HG03575 (cell line): Measurements from ENCODE around the gene STAG2.
"Not testable (repeated sequence)": the region's sequence is repeated elsewhere in the genome, so short reads cannot be mapped to it uniquely, and the experiment has no call there.

ENCODE experiments used
- ATAC-seq: cut with Tn5 transposase; IDR thresholded peaks from one replicate; pipeline ENCODE4 v1.9.1; 2021; ENCODE audit not compliant: unreplicated experiment, insufficient number of reproducible peaks, low FRiP score; ENCODE audit errors: extremely low read depth

STAG2 gene

GRCh38 chrX:124018023-124018422 is 56.5 kb downstream of the STAG2 start:
- no peak for ATAC-seq

- ATAC-seq, result no peak
Observed at GRCh38 chrX:124023838-124024238, 62.3 kb downstream of the STAG2 start.

DNA sequence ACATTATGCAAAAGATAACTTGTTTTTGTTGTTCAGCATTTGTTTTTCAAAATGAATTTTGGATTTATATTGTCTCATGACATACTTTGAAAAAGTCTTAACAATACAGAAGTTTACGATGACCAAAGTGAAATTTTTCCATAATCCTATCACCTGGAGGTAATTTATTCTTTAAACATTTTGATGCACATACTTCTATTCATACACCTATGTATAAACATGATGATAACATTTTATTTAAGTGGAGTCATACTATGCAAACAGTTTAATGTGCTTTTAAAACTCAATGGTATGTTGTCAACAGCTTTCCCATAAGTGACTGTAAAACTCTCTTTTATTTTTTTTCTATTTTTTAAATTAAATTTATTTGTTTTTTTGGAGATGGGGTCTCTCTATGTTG is 65.0 kb downstream of the STAG2 start:
- no peak for ATAC-seq

DNA sequence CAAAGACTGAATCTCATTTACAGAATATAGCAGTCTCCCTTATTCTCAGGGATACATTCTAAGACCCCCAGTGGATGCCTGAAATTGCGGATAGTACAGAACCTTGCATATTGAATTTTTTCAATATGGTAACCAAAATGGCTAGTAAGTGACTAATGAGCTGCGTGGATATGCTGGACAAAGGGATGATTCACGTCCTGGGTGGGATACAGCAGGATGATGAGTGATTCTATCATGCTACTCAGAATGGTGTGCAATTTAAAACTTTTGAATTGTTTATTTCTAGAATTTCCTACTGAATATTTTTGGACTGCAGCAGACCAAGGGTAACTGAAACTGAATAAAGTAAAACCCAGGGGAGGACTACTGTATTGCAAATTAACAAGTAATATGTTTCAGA is 66.7 kb downstream of the STAG2 start:
- no peak for ATAC-seq

DNA sequence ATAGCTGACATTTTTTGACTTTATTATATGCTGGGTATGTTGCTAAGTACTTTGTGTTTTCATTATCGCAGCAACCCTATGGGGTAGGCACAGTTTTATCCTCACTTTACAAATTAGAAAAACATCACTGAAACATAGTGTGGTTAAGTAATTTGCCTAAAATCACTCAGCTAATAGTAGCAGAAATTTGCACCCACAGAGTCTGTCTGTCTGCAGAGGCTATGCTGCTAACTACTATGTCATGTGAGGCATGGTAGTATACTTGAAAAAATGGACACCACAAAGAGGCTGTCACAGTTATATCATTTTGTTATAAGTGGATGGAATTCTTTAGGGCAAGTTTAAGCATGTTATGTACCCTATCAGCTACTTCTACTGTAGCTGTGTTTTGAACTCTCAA is 69.0 kb downstream of the STAG2 start:
- no peak for ATAC-seq

- no peak for ATAC-seq
Observed at GRCh38 chrX:124033821-124034220, 72.3 kb downstream of the STAG2 start.

- ATAC-seq, result no peak
Observed at GRCh38 chrX:124035657-124036056, 74.2 kb downstream of the STAG2 start.

GRCh38 chrX:124042042-124042441 is 80.5 kb downstream of the STAG2 start:
- no peak for ATAC-seq

DNA sequence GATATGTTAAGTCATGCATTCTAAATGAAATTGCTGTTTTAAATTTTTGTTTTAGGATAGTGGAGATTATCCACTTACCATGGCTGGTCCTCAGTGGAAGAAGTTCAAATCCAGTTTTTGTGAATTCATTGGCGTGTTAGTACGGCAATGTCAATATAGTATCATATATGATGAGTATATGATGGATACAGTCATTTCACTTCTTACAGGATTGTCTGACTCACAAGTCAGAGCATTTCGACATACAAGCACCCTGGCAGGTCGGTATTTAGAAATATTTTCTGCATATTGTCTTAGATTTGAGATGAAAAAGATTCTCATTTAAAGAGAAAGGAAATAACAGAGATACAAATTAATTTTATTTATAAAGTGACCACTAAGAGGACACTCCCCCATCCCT is 83.6 kb downstream of the STAG2 start:
- no peak for ATAC-seq

DNA sequence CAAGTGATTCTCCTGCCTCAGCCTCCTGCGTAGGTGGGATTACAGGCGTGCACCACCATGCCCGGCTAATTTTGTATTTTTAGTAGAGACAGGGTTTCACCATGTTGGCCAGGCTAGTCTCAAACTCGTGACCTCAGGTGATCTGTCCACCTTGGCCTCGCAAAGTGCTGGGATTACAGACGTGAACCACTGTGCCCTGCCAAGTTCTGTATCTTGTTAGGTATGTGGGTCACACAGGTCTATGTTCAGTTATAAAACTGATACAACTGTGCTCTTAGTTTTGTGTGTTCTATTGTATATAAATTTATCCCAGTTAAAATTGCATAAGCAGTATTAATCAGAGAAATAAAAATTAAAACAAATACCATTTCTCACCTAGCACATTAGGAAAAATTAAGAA is 122.9 kb downstream of the STAG2 start:
- not testable (repeated sequence) for ATAC-seq

- no peak for ATAC-seq
Observed at GRCh38 chrX:124085063-124085462, 123.6 kb downstream of the STAG2 start.

DNA sequence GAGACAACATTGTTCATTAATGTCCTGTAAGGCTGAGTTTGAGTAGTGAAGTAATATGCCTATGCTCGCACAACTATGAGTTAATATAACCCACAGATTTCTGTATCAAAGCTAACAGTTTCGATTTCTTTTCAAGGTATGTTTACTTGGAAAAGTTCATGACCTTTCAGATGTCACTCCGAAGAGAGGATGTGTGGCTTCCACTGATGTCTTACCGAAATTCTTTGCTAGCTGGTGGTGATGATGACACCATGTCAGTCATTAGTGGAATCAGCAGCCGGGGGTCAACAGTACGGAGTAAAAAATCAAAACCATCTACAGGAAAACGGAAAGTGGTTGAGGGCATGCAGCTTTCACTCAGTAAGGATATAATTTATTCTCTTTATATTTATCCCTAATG is 124.9 kb downstream of the STAG2 start:
- ATAC-seq, result no peak

DNA sequence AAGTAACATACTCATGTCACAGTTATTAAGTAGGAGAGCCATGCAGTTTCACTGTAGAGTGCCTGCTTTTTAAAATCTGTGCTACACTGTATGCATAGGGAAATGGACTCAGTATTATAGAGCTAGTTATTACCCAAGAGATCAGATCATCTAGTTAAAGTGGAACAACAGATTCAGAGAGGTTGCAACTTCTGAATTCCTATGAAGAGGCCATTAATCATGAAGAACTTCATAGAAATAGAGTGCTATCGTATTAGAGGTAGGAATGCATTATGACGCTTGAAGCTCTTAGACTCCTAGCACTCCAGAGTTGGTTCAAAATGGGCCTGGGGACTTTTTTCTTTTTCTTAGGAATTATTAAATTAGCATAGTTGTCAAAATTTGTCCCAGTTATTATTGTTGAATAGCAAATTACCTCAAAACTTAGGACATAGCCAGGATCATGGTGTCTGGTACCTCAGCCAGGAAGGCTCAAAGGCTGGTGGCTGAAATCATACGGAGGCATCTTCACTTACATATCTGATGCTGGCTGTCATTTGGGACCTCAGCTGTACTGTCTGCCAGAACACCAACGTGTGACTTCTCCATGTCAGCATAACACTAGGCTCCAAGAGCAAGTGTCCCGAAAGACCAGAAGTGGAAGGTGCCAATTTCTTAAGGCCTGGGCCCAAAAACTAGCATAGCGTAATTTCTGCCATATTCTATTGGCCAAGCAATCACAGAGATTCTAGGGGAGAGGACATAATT is 125.7 kb downstream of the STAG2 start:
- no peak for ATAC-seq

GRCh38 chrX:124093222-124093621 is 131.7 kb downstream of the STAG2 start:
- ATAC-seq, result no peak

DNA sequence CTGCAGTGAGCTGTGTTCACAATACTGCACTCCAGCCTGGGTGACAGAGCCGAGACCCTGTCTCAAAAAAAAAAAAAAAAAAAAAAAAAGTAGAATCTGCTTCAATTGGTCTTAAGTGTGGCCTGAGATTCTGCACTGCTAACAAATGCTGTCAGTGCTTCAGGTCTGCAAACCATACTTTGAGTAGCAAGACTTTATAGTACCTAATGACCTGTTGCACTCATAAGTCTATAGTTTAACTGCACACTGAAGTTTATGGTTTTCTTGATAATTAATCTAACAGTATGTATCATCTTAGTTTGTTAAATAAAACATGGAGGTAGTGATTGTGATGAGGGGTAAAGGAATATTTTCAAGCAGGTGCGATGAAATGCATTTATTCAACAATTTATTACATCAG is 135.6 kb downstream of the STAG2 start:
- ATAC-seq, result no peak

GRCh38 chrX:124098089-124098488 is 136.6 kb downstream of the STAG2 start:
- ATAC-seq, result no peak

GRCh38 chrX:124103966-124104365 is 142.5 kb downstream of the STAG2 start:
- no peak for ATAC-seq

DNA sequence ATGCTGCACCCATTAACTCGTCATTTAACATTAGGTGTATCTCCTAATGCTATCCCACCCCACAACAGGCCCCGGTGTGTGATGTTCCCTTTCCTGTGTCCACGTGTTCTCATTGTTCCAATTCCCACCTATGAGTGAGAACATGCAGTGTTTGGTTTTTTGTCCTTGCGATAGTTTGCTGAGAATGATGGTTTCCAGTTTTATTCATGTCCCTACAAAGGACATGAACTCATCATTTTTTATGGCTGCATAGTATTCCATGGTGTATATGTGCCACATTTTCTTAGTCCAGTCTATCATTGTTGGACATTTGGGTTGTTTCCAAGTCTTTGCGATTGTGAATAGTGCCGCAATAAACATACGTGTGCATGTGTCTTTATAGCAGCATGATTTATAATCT is 143.0 kb downstream of the STAG2 start:
- not testable (repeated sequence) for ATAC-seq

DNA sequence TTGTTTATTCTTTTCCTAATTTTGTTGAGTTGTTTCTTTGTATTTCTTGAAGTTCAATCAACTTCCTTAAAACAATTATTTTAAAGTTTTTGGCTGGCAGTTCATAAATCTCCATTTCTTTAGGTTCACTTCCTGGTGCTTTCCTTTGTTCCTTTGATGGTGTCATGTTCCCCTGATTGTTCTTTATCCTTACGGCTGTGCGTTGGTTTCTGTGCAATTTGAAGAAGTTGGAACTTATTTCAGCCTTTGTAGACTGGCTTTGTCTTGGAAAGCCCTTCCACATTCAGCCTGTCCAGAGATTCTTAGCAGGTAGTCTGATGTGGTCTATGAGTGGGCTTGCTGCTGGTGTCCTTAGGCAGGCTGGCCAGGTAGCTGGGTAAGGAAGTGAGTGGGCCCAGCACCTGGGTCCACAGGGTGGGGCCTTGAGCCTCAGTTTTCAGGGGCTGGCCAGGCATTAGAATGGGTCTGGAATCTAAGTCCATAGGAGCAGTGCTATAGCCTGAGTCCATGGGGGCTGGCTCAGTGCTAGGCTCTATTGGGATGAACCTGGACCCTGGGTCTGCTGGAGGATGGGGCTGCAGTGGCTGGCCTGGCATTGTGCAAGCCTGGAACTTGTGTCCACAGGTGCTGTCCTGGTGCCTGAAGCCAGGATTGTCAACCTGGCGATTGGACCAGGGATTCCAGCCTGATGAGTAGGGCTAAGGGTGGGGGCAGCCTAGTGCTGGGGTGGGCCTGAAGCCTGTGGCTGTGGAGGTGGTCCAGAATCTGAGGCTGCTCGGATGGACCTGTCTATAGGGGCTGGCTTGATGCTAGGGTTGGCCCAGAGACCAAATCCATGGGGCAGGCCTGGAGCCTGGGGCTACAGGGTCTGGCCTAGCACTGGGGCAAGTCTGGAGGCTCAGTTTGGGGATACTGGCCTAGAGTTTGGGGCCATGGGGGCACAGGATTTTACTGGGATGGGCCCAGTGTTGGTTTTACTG is 152.4 kb downstream of the STAG2 start:
- ATAC-seq, result no peak

GRCh38 chrX:124117325-124117724 is 155.8 kb downstream of the STAG2 start:
- ATAC-seq, result no peak
